Nephron (organoid): ENCODE measurements around the gene PCBP3.

Source experiments
- H3K27ac Mint-ChIP-seq, 3 experiments: 2 replicates each; pipeline ENCODE4 v1.8.0; 2020; ENCODE audit warnings: mixed read lengths in 3 of 3, mild to moderate bottlenecking in 2 of 3, moderate library complexity in 1 of 3
- H3K27me3 Mint-ChIP-seq: 2 replicates; pipeline ENCODE4 v1.8.0; 2021; ENCODE audit warnings: low read depth, mild to moderate bottlenecking, moderate library complexity, mixed read lengths
- H3K36me3 Mint-ChIP-seq: 2 replicates; pipeline ENCODE4 v1.8.0; 2020; ENCODE audit warnings: low read depth, mixed read lengths
- H3K4me1 Mint-ChIP-seq: 2 replicates; pipeline ENCODE4 v1.8.0; 2020; ENCODE audit warnings: mixed read lengths
- H3K4me3 Mint-ChIP-seq, 3 experiments: 2 replicates each; pipeline ENCODE4 v1.8.0; 2020; ENCODE audit warnings: mild to moderate bottlenecking in 3 of 3, mixed read lengths in 3 of 3, moderate library complexity in 2 of 3
- H3K9me3 Mint-ChIP-seq: 2 replicates; pipeline ENCODE4 v1.8.0; 2020; ENCODE audit warnings: mixed read lengths
- CTCF ChIP-seq, 3 experiments: fragments of 200-600 bp; sonication (generic); IDR thresholded peaks; one replicate each; pipeline ENCODE4 v1.5.0; 2021; ENCODE audit warnings: antibody characterized with exemption in 3 of 3; ENCODE audit not compliant: unreplicated experiment in 3 of 3

PCBP3 gene

GRCh38 chr21:45637883-45638282 lies 5.6 kb upstream of the PCBP3 start:
- Mint-ChIP-seq H3K4me1 (no peaks in the 10 kb centered on the region), H3K27me3 (peaks cover 15% of the 10 kb centered on the region), H3K27ac (no peak overlapping the region), H3K36me3 (no peaks in the 10 kb centered on the region), H3K9me3 (no peaks in the 10 kb centered on the region), H3K4me3 (no peak overlapping the region)
- no peak for TF ChIP-seq CTCF (IDR thresholded peaks at IDR 0.05; ENCODE audit: unreplicated experiment in 3 of 3)

DNA sequence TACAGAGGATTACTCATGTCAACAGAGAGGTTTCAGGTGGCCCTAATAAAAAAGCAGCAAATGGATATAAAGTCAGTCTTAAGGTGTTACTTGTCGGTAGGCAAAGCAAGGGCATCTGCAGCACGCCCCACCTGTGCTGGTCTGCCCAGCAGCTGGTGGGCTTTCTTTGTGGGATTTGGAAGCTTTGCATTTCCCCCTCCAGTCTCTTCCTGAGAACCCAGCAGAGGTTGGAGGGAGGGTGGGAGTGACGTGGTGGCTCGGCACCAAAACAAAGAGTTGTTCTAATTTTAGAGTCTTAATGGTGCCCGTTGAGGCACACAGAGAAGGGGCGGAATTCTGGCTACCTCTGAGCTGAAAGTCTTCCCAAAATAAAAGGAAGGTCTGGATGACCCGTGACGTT lies 4.8 kb upstream of the PCBP3 start:
- Mint-ChIP-seq H3K9me3 (no peaks in the 10 kb centered on the region), H3K27ac (no peak overlapping the region), H3K4me1 (no peaks in the 10 kb centered on the region), H3K4me3 (no peak overlapping the region), H3K27me3 (peaks cover 15% of the 10 kb centered on the region), H3K36me3 (no peaks in the 10 kb centered on the region)
- TF ChIP-seq CTCF (IDR thresholded peaks at IDR 0.05; ENCODE audit: unreplicated experiment in 3 of 3), result no peak

DNA sequence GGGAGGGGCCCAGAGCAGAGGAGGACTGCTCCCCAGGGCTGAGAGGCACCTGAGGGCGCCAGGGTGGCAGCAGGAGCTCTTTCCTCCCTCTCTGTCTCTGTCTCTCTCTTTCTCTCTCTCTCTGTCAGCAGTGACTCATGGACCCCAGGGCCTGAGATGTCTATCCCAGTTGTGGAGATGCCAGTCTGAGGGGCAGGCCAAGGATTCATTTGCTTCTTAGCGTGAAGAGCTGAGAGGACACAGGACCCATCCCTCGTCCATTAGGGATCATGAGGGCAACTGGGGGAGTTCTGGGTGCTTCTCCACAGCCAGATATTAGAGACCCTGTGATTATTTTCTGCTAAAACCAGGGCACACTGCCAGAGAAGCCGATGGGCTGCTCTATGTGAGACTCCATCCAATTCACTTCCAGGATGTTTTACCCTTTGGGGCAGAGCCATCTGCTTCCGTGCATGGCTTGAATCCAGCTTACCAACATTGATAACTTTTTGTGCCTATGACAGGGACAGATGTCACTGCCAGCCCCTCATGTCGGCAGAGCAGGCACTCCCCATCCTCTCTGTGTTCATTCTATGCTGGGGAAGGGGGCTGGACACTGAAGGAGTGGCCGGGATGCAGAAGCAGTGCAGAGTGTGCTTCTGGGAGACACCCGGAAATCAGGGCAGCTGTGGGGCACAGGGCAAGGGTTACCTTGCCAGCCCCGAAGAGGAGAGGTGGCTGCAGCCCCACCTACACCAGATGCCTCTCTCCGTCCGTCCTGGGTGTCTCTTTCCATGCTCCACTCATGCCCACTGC lies 4.1 kb upstream of the PCBP3 start:
- no peak overlapping the region for H3K27ac Mint-ChIP-seq
- no peak for TF ChIP-seq CTCF (IDR thresholded peaks at IDR 0.05; ENCODE audit: unreplicated experiment in 3 of 3)
- H3K27me3 Mint-ChIP-seq, result peaks cover 17% of the 10 kb centered on the region
- H3K4me3 Mint-ChIP-seq, result no peak overlapping the region
- H3K36me3 Mint-ChIP-seq, result no peaks in the 10 kb centered on the region
- no peaks in the 10 kb centered on the region for H3K9me3 Mint-ChIP-seq
- no peaks in the 10 kb centered on the region for H3K4me1 Mint-ChIP-seq

- no peak overlapping the region for H3K27ac Mint-ChIP-seq
- TF ChIP-seq CTCF (IDR thresholded peaks at IDR 0.05; ENCODE audit: unreplicated experiment in 3 of 3), result no peak
- H3K36me3 Mint-ChIP-seq, result no peaks in the 10 kb centered on the region
- no peaks in the 10 kb centered on the region for H3K4me1 Mint-ChIP-seq
- no peaks in the 10 kb centered on the region for H3K9me3 Mint-ChIP-seq
- peak overlapping the region; percentile 34 to 67 (median 56) for H3K4me3 Mint-ChIP-seq
- peaks cover 26% of the 10 kb centered on the region for H3K27me3 Mint-ChIP-seq
These were observed 3.3 kb upstream of the PCBP3 start for GRCh38 chr21:45640001-45640887.

DNA sequence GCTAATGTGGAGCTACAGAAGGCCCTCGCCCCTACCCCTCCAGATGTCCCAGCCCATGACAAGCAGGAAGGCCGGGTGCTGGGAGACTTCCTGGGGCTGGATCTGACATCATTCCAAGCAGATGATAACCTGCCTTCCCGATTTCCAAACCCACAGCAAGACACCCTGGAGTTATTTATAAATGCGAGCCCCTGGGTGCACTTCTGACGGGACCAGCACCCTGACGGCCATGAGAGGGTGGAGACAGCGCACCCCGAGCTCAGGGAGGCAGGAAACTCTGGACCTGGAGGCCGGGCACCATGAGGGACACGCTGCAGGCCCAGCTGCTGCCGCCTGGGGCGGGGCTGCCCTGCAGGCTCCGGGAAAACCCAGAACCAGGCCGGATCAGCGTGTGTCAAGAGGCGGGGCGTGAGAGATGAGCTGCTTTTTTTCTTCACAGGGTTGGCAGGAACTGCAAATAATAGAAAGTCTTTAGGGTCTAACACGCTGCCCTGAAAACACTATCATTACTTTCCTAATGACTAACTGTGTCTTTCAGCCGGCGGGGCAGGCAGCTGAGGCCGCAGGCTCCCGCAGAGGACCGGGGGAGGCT lies 2.5 kb upstream of the PCBP3 start:
- H3K36me3 Mint-ChIP-seq, result no peaks in the 10 kb centered on the region
- H3K4me1 Mint-ChIP-seq, result peaks cover 5% of the 10 kb centered on the region
- no peak overlapping the region for H3K27ac Mint-ChIP-seq
- H3K27me3 Mint-ChIP-seq, result peaks cover 33% of the 10 kb centered on the region
- H3K9me3 Mint-ChIP-seq, result peaks cover 3% of the 10 kb centered on the region
- H3K4me3 Mint-ChIP-seq, result peak overlapping the region; percentile 56 to 67 (median 65)
- no peak for TF ChIP-seq CTCF (IDR thresholded peaks at IDR 0.05; ENCODE audit: unreplicated experiment in 3 of 3)
